ENCODE measurements around the gene TOR2A.

The TOR2A gene

GRCh38 chr9:127723444-127723843, 11.7 kb downstream of the TOR2A start:
- TF ChIP-seq TAF1 (IDR thresholded peaks at IDR 0.05; ENCODE audit: borderline replicate concordance, low read depth, low read length) (no peak), POLR2AphosphoS5 (IDR thresholded peaks at IDR 0.05; ENCODE audit: low read depth, low read length) (no peak), POLR2A (IDR thresholded peaks at IDR 0.05; ENCODE audit: low read depth, low read length) (no peak)
- FAIRE-seq (no peak), DNase-seq (ENCODE audit: insufficient read length) (no peak)

DNA sequence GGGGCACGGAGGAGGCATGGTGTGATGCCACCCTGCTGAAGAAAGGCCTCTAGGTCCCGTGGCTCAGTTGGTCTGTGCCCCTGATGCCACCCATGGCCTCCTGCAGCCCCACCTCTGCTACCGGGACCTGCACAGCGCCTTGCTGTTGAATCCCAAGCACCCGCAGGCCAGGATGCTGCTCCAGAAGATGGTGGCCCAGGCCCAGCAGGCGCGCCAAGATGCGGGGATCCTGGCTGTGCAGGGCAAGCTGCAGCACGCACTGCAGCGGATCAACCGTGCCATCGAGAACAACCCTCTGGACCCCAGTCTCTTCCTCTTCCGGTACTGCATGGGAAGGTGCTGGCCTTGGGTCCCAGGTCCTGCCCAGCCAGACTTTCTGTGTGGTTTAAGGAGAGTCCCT, 12.1 kb downstream of the TOR2A start:
- TF ChIP-seq POLR2AphosphoS5 (IDR thresholded peaks at IDR 0.05; ENCODE audit: low read depth, low read length): no peak
- no peak for TF ChIP-seq TAF1 (IDR thresholded peaks at IDR 0.05; ENCODE audit: borderline replicate concordance, low read depth, low read length)
- no peak for TF ChIP-seq POLR2A (IDR thresholded peaks at IDR 0.05; ENCODE audit: low read depth, low read length)
- FAIRE-seq: no peak
- DNase-seq (ENCODE audit: insufficient read length): no peak

GRCh38 chr9:127722055-127722745, 12.9 kb downstream of the TOR2A start:
- FAIRE-seq: no peak
- no peak for TF ChIP-seq POLR2A (IDR thresholded peaks at IDR 0.05; ENCODE audit: low read depth, low read length)
- TF ChIP-seq POLR2AphosphoS5 (IDR thresholded peaks at IDR 0.05; ENCODE audit: low read depth, low read length): no peak
- TF ChIP-seq TAF1 (IDR thresholded peaks at IDR 0.05; ENCODE audit: borderline replicate concordance, low read depth, low read length): no peak
- DNase-seq (ENCODE audit: insufficient read length): no peak

GRCh38 chr9:127721391-127721821, 13.7 kb downstream of the TOR2A start:
- TF ChIP-seq POLR2AphosphoS5 (IDR thresholded peaks at IDR 0.05; ENCODE audit: low read depth, low read length) (no peak), POLR2A (IDR thresholded peaks at IDR 0.05; ENCODE audit: low read depth, low read length) (no peak), TAF1 (IDR thresholded peaks at IDR 0.05; ENCODE audit: borderline replicate concordance, low read depth, low read length) (no peak)
- DNase-seq (ENCODE audit: insufficient read length): no peak
- FAIRE-seq: no peak

DNA sequence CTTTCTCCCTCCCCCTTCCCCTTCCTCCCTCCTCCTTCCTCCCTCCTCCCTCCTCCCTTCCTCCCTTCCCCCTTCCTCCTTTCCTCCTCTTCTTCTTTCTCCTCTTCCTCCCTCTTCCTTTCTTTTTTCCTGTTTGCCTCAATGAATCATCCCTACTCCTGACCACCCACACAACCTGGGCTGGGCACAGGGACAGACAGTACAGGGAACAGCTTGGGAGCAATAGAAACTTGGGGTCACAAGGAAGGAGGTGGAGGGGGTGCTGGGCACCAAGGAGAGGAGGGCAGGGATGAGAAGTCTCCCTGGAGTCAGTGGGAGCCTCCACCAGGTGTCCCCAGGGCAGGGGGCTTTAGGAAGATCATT, 14.2 kb downstream of the TOR2A start:
- no peak for TF ChIP-seq TAF1 (IDR thresholded peaks at IDR 0.05; ENCODE audit: borderline replicate concordance, low read depth, low read length)
- no peak for FAIRE-seq

GRCh38 chr9:127720031-127720864, 14.8 kb downstream of the TOR2A start:
- TF ChIP-seq POLR2AphosphoS5 (IDR thresholded peaks at IDR 0.05; ENCODE audit: low read depth, low read length): no peak
- TF ChIP-seq TAF1 (IDR thresholded peaks at IDR 0.05; ENCODE audit: borderline replicate concordance, low read depth, low read length): no peak
- TF ChIP-seq POLR2A (IDR thresholded peaks at IDR 0.05; ENCODE audit: low read depth, low read length): no peak
- FAIRE-seq (no peak), DNase-seq (ENCODE audit: insufficient read length) (no peak)

More for the DNA sequence above, 14.2 kb downstream of the TOR2A start:
- no peak for DNase-seq (ENCODE audit: insufficient read length)

GRCh38 chr9:127717766-127718165, 17.3 kb downstream of the TOR2A start:
- FAIRE-seq: no peak
- TF ChIP-seq POLR2A (IDR thresholded peaks at IDR 0.05; ENCODE audit: low read depth, low read length) (no peak), TAF1 (IDR thresholded peaks at IDR 0.05; ENCODE audit: borderline replicate concordance, low read depth, low read length) (no peak), POLR2AphosphoS5 (IDR thresholded peaks at IDR 0.05; ENCODE audit: low read depth, low read length) (no peak)
- DNase-seq (ENCODE audit: insufficient read length): no peak

DNA sequence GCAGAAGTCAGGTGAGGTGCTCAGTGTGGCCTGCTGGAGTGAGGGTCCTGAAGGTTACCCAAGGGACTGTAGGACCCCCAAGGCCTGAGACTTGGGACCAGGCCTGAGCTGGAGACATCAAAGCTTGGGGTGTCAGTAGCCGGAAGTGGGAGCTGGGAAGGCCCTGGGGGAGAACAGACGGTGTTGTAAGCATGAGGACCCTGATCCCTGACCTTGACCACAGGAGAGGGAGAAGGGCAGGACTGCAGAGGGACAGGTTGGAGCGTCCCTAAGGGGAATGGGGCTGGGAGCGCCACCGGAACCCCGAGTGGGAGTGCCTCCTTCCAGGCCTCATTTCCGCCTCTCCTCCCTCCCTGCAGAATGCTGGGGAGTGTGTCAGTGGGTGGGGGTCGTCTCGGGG, 18.7 kb downstream of the TOR2A start:
- DNase-seq (ENCODE audit: insufficient read length): no peak
- no peak for FAIRE-seq
- TF ChIP-seq POLR2A (IDR thresholded peaks at IDR 0.05; ENCODE audit: low read depth, low read length) (no peak), TAF1 (IDR thresholded peaks at IDR 0.05; ENCODE audit: borderline replicate concordance, low read depth, low read length) (no peak), POLR2AphosphoS5 (IDR thresholded peaks at IDR 0.05; ENCODE audit: low read depth, low read length) (no peak)

DNA sequence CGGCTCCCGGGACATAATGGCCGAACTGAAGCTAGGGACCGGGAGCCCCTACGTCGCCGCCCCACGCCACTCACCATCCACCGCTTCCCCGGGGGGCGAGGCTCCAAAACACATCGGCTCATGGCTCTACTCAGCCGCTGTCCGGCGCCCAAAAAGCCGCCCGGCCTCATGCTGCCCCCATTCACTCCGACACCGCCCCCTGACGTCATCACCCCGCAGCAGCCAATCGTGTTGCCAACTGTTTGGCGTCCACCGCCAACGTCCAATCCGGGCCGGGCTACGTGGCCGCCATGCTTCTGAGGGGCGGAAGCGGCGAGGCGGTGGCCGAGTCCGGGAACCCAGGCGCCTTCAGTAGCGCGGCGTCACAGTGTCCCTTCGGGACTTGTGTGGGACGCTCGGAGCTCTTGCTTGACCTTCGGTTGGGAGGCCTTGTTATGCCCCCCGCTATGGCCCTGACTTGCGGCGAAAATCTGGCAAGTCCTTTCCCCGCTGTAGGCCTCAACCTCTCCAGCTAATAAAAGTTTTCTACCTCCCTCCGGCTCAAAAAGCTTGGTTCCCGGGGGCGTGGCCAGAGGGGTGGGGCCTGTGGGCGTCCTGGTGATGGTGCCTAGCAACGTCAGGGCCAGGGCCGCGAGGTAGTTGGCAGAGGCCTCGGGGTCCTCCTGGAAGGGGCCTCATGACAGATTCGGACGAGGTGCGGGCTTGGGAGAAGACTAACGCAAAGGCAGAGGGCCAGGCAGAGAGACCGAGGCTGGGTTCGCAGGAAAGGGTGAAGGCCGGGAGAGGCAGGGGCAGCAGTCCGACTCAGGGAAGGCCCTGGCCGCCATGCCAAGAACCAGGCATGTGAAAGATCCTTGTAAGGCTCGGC, 19.4 kb downstream of the TOR2A start, which contains the start of the genes PTRH1 and TTC16:
PTRH1 (minus strand) TSS at position 194 of the 868 bp plus-strand sequence; CDS start at position 170, 24 bp downstream.
TTC16 (plus strand) TSS at position 610 of the 868 bp plus-strand sequence; CDS start at position 677, 67 bp downstream.
- FAIRE-seq (peak; percentile 100), DNase-seq (ENCODE audit: insufficient read length) (peak; percentile 99)
- TF ChIP-seq POLR2A (IDR thresholded peaks at IDR 0.05; ENCODE audit: low read depth, low read length): 0 out of 2 replicates have a peak, but pooled peaks have one; percentile 22
- no peak for TF ChIP-seq POLR2AphosphoS5 (IDR thresholded peaks at IDR 0.05; ENCODE audit: low read depth, low read length)

DNA sequence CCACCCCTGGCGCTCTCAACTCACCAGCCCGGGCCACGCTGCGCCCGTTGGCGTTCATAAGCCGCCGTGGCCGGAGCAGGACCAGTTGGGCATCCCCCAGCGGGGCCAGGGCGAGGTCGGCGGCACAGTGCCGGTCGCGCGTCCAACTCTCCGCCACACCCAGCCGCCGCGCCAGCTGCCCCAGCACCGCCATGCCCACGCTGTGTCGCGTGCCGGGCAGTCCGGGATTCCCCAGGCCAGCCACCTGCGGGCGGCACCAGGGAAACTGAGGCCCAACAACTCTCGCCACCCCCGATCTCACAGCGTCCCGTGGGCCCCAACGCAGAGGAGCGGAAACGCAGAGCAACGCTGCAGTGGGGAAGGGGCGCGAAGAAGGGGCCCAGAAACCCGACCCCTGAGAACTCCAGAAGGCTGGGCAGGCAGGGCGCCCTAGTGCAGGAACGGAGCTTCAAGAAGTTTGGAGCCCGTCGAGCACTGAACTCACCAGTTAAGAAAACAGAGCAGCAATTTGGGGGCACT, 20.1 kb downstream of the TOR2A start:
- FAIRE-seq: peak; percentile 48
- DNase-seq (ENCODE audit: insufficient read length): no peak

More for the DNA sequence above, 20.1 kb downstream of the TOR2A start:
- no peak for TF ChIP-seq TAF1 (IDR thresholded peaks at IDR 0.05; ENCODE audit: borderline replicate concordance, low read depth, low read length)
- TF ChIP-seq POLR2A (IDR thresholded peaks at IDR 0.05; ENCODE audit: low read depth, low read length): no peak
- TF ChIP-seq POLR2AphosphoS5 (IDR thresholded peaks at IDR 0.05; ENCODE audit: low read depth, low read length): no peak

All from GM12892 (cell line).